Neuronal stem cell (in vitro differentiated cells): ENCODE results near the gene DCLK3.

ENCODE experiments used
- DNase-seq: peaks from one replicate; pipeline ENCODE4 v3.0.0-alpha.2; 2013; ENCODE audit warnings: low spot score
- H2AFZ ChIP-seq: one replicate; pipeline ENCODE4 v1.6.1; 2013; ENCODE audit warnings: mild to moderate bottlenecking, low read length, inconsistent platforms
- H2AK5ac ChIP-seq: 2 replicates; pipeline ENCODE4 v1.6.1; 2013; ENCODE audit warnings: low read depth, mild to moderate bottlenecking, inconsistent platforms, low read length, moderate library complexity, mixed read lengths
- H2BK120ac ChIP-seq: 2 replicates; pipeline ENCODE4 v1.6.1; 2013; ENCODE audit warnings: low read depth, mild to moderate bottlenecking, inconsistent platforms, low read length, moderate library complexity, mixed read lengths
- H2BK12ac ChIP-seq: one replicate; pipeline ENCODE4 v1.6.1; 2013; ENCODE audit warnings: low read length, inconsistent platforms
- H2BK15ac ChIP-seq: 2 replicates; pipeline ENCODE4 v1.6.1; 2013; ENCODE audit warnings: mild to moderate bottlenecking, low read length, inconsistent platforms, mixed read lengths
- H2BK5ac ChIP-seq: one replicate; pipeline ENCODE4 v1.6.1; 2013; ENCODE audit warnings: inconsistent platforms, mild to moderate bottlenecking, low read length, moderate library complexity
- H3K14ac ChIP-seq: one replicate; pipeline ENCODE4 v1.6.1; 2013; ENCODE audit warnings: low read length, inconsistent platforms
- H3K18ac ChIP-seq: 2 replicates; pipeline ENCODE4 v1.6.1; 2013; ENCODE audit warnings: low read length, inconsistent platforms
- H3K23ac ChIP-seq: 2 replicates; pipeline ENCODE4 v1.6.1; 2013; ENCODE audit warnings: low read depth, mild to moderate bottlenecking, mixed read lengths, low read length, inconsistent platforms; ENCODE audit not compliant: poor library complexity
- H3K27ac ChIP-seq: replicated peaks from 3 replicates; pipeline ENCODE4 v1.5.1; 2013; ENCODE audit warnings: low read length, inconsistent platforms
- H3K27me3 ChIP-seq, 3 experiments: 2 replicates each; pipeline ENCODE4 v1.6.1; 2013; ENCODE audit warnings: low read length in 3 of 3, mild to moderate bottlenecking in 2 of 3, inconsistent platforms in 1 of 3, low read depth in 1 of 3, mixed read lengths in 1 of 3, moderate library complexity in 1 of 3; ENCODE audit not compliant: control insufficient read depth in 3 of 3, insufficient read depth in 3 of 3
- H3K36me3 ChIP-seq, 2 donors: replicated peaks in 1 of 2; 2 replicates each; pipeline ENCODE4 v1.6.1; 2013; ENCODE audit warnings: low read length in 2 of 2; ENCODE audit not compliant: control insufficient read depth in 2 of 2, insufficient read depth in 2 of 2
- H3K4ac ChIP-seq: 2 replicates; pipeline ENCODE4 v1.6.1; 2013; ENCODE audit warnings: inconsistent platforms, mild to moderate bottlenecking, low read length, moderate library complexity
- H3K4me1 ChIP-seq, 2 donors: 1 replicate in 1 of 2; 2 replicates in 1 of 2; pipeline ENCODE4 v1.6.1; 2013; ENCODE audit warnings: low read length in 2 of 2, low read depth in 1 of 2; ENCODE audit not compliant: control insufficient read depth in 2 of 2, insufficient read depth in 1 of 2
- H3K4me2 ChIP-seq: one replicate; pipeline ENCODE4 v1.6.1; 2013; ENCODE audit warnings: mild to moderate bottlenecking, low read length, inconsistent platforms; ENCODE audit not compliant: insufficient read depth, poor library complexity, severe bottlenecking
- H3K4me3 ChIP-seq, 2 donors: 2 replicates each; pipeline ENCODE4 v1.5.1; 2013; ENCODE audit warnings: low read length in 2 of 2, mild to moderate bottlenecking in 2 of 2, inconsistent platforms in 1 of 2, moderate library complexity in 1 of 2
- H3K79me1 ChIP-seq: one replicate; pipeline ENCODE4 v1.6.1; 2013; ENCODE audit warnings: low read depth, mild to moderate bottlenecking, inconsistent platforms, low read length, moderate library complexity
- H3K9ac ChIP-seq: one replicate; pipeline ENCODE4 v1.6.1; 2013; ENCODE audit warnings: mild to moderate bottlenecking, low read depth, low read length, inconsistent platforms; ENCODE audit not compliant: poor library complexity
- H3K9me3 ChIP-seq, 2 donors: replicated peaks in 1 of 2; 2 replicates each; pipeline versions ENCODE3 to v1.6.1; 2013; ENCODE audit warnings: low read length in 2 of 2, mild to moderate bottlenecking in 2 of 2, inconsistent platforms in 1 of 2, low read depth in 1 of 2, mixed read lengths in 1 of 2, moderate library complexity in 1 of 2; ENCODE audit not compliant: control insufficient read depth in 2 of 2, insufficient read depth in 1 of 2
- H4K8ac ChIP-seq: one replicate; pipeline ENCODE4 v1.6.1; 2013; ENCODE audit warnings: low read depth, mild to moderate bottlenecking, inconsistent platforms, low read length, moderate library complexity
- H4K91ac ChIP-seq: one replicate; pipeline ENCODE4 v1.6.1; 2013; ENCODE audit warnings: low read length, low read depth, mild to moderate bottlenecking, inconsistent platforms; ENCODE audit not compliant: poor library complexity
- WGBS, 2 donors: extraction: QIAGEN DNeasy Blood & Tissue Kit; methylation state at CpG; one replicate each; pipeline ENCODE4 v1.1.7; 2013; ENCODE audit warnings: missing lambda C conversion rate in 2 of 2, mixed read lengths in 1 of 2; ENCODE audit not compliant: insufficient read length in 2 of 2, insufficient replicate concordance in 1 of 2; ENCODE audit errors: extremely low coverage in 2 of 2; 5-methylcytosine and 5-hydroxymethylcytosine counted together

The DCLK3 gene

DNA sequence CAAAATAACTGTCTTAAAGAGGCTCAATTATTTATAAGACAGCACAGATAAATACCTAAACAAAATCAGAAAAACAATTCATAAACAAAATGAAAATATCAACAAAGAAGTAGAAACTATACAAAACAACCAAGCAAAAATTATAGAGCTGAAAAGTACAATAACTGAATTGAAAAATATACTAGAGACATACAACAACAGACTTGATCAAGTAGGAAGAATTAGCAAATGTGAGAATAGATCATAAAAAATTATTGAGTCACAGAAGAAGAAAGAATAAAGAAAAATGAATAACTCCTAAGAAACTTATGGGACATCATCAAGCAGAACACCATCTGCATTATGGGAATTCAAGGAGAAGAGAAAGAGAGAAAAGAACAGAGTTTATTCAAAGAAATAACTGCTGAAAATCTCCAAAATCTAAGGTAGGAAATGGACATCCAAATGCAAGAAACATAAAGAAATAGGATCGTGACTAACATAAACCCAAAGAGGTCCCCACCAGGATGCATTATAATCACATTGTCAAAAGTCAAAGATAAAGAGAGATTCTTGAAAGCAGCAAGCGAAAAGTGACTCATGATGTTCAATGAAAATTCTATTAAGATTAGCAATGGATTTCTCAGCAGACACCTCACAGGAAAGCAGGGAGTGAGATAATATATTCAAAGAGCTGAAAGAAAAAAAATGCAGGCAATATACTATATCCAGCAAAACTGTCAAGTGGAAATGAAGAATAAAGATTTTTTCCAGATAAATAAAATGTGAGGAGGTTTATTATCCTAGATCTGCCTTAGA, 85.9 kb downstream of the DCLK3 start:
- Histone ChIP-seq H2AK5ac (no peak overlapping the region), H2BK120ac (no peak overlapping the region), H3K27me3 (no peaks in the 10 kb centered on the region), H3K4me2 (no peak overlapping the region), H3K14ac (no peak overlapping the region), H2AFZ (no peak overlapping the region), H3K79me1 (no peaks in the 10 kb centered on the region), H3K4ac (no peak overlapping the region), H3K18ac (no peak overlapping the region), H3K9me3 (peaks cover 0 to 8% of the 10 kb centered on the region in 2 donors), H2BK15ac (no peak overlapping the region), H3K4me3 (no peak overlapping the region), H2BK12ac (no peak overlapping the region), H4K91ac (no peak overlapping the region), H3K27ac (no peak overlapping the region), H2BK5ac (no peak overlapping the region), H3K9ac (no peak overlapping the region), H3K23ac (no peak overlapping the region), H3K36me3 (no peaks in the 10 kb centered on the region), H3K4me1 (peaks cover 0 to 2% of the 10 kb centered on the region in 2 donors), H4K8ac (no peak overlapping the region)
- WGBS, 2 donors, result no CpG with 5 or more reads among the region's 2 CpGs
- DNase-seq, result no peak

DNA sequence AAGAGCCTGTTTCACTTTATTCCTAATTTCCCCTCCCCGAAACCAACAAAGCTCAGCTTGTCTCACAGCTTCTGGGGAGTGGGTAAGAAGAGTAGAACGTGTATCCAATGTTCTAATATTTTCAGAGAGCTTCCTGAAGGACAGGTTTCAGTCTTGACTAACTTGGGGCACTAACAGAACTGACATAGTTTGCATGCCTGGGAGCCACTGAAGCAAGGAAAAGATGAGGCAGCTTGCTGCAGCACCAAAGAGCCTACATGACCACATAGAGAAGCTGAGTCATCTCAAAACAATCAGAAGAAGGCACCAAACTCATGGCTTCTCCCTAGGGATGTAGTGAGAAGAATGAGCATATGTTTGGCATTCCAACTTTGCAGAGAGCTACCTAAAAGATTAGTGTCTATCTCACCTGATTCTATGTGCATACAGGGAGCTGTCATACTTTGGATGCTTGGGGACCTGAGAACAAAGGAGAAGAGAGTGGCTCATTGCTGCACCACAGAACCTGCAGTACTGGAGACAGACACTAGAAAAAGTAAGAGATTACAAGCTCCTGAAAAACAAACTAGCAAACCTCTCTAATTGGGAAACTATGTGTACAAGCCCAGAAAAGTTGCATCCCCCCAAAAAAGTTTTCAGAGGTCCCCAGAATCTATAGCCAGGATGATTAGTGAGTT, 86.9 kb downstream of the DCLK3 start:
- H3K27ac ChIP-seq, result no peak overlapping the region

DNA sequence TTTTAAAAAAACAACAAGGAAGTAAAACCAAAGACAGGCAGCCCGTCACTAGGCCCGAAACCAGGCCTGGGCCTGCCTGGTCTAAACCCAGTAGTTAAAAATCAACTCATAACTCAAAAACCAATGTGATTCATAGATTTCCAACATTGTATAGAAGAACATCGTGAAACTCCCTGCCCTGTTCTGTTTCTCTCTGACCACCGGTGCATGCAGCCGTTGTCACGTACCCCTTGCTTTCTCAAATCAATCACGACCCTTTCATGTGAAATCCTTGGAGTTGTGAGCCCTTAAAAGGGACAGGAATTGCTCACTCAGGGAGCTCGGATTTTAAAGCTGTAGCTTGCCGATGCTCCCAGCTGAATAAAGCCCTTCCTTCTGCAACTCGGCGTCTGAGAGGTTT, 89.5 kb downstream of the DCLK3 start:
- H2AK5ac ChIP-seq, result no peak overlapping the region
- H2BK5ac ChIP-seq, result no peak overlapping the region
- H3K27ac ChIP-seq, result no peak overlapping the region
- H3K9ac ChIP-seq, result no peak overlapping the region
- no peak overlapping the region for H2AFZ ChIP-seq
- H3K4me1 ChIP-seq, result peaks cover 0 to 2% of the 10 kb centered on the region in 2 donors
- no CpG with 5 or more reads among the region's 11 CpGs for WGBS, 2 donors
- no peak for DNase-seq
- H3K4me2 ChIP-seq, result no peak overlapping the region
- no peaks in the 10 kb centered on the region for H3K79me1 ChIP-seq
- no peak overlapping the region for H3K4ac ChIP-seq
- H4K91ac ChIP-seq, result no peak overlapping the region
- no peak overlapping the region for H2BK12ac ChIP-seq
- H3K4me3 ChIP-seq, result no peak overlapping the region
- no peak overlapping the region for H3K23ac ChIP-seq
- H3K18ac ChIP-seq, result no peak overlapping the region
- no peak overlapping the region for H2BK15ac ChIP-seq
- no peaks in the 10 kb centered on the region for H3K27me3 ChIP-seq
- no peaks in the 10 kb centered on the region for H3K36me3 ChIP-seq
- no peak overlapping the region for H3K14ac ChIP-seq
- peaks cover 0 to 3% of the 10 kb centered on the region in 2 donors for H3K9me3 ChIP-seq
- H4K8ac ChIP-seq, result no peak overlapping the region
- no peak overlapping the region for H2BK120ac ChIP-seq

More for the DNA sequence above, 86.9 kb downstream of the DCLK3 start:
- Histone ChIP-seq H3K9me3 (peaks cover 0 to 8% of the 10 kb centered on the region in 2 donors), H3K9ac (no peak overlapping the region), H3K4ac (no peak overlapping the region), H3K27me3 (no peaks in the 10 kb centered on the region), H2AK5ac (no peak overlapping the region), H2BK120ac (no peak overlapping the region), H2BK12ac (no peak overlapping the region), H3K36me3 (no peaks in the 10 kb centered on the region), H3K4me1 (peaks cover 0 to 2% of the 10 kb centered on the region in 2 donors), H4K91ac (no peak overlapping the region), H3K4me3 (no peak overlapping the region), H3K23ac (no peak overlapping the region), H3K4me2 (no peak overlapping the region), H4K8ac (no peak overlapping the region), H2BK15ac (no peak overlapping the region), H3K79me1 (no peaks in the 10 kb centered on the region), H3K14ac (no peak overlapping the region), H2AFZ (no peak overlapping the region), H2BK5ac (no peak overlapping the region), H3K18ac (no peak overlapping the region)
- no CpG with 5 or more reads among the region's 2 CpGs for WGBS, 2 donors
- no peak for DNase-seq

GRCh38 chr3:36669764-36670163, 94.6 kb downstream of the DCLK3 start:
- Histone ChIP-seq H3K4me1 (no peaks in the 10 kb centered on the region), H3K23ac (no peak overlapping the region), H2BK15ac (no peak overlapping the region), H3K27ac (no peak overlapping the region), H3K4ac (no peak overlapping the region), H2BK12ac (no peak overlapping the region), H3K27me3 (no peaks in the 10 kb centered on the region), H4K8ac (no peak overlapping the region), H3K4me3 (no peak overlapping the region), H3K18ac (no peak overlapping the region), H3K14ac (no peak overlapping the region), H3K4me2 (no peak overlapping the region), H3K79me1 (no peaks in the 10 kb centered on the region), H2BK5ac (no peak overlapping the region), H2BK120ac (no peak overlapping the region), H2AFZ (no peak overlapping the region), H3K9me3 (no peaks in the 10 kb centered on the region), H2AK5ac (no peak overlapping the region), H3K36me3 (no peaks in the 10 kb centered on the region), H3K9ac (no peak overlapping the region), H4K91ac (no peak overlapping the region)
- WGBS, 2 donors, result no CpG with 5 or more reads among the region's 3 CpGs
- no peak for DNase-seq
